Measurements from ENCODE around the gene SCUBE3.

SCUBE3 gene

GRCh38 chr6:35168461-35168861, 45.3 kb upstream of the SCUBE3 start:
- no peak for DNase-seq (ENCODE audit: low spot score)
- Histone ChIP-seq H3K27ac (no peak overlapping the region), H3K4me3 (no peak overlapping the region)
- TF ChIP-seq CTCF (IDR thresholded peaks at IDR 0.05), result no peak

GRCh38 chr6:35170166-35170565, 43.6 kb upstream of the SCUBE3 start:
- no peak for DNase-seq (ENCODE audit: low spot score)
- H3K4me3 ChIP-seq, result no peak overlapping the region
- no peak for TF ChIP-seq CTCF (IDR thresholded peaks at IDR 0.05)
- H3K27ac ChIP-seq, result no peak overlapping the region

- TF ChIP-seq CTCF (IDR thresholded peaks at IDR 0.05), result no peak
- no peak overlapping the region for H3K27ac ChIP-seq
- H3K4me3 ChIP-seq, result no peak overlapping the region
- no peak for DNase-seq (ENCODE audit: low spot score)
These were observed 42.9 kb upstream of the SCUBE3 start for GRCh38 chr6:35170891-35171290.

GRCh38 chr6:35173044-35173426, 40.7 kb upstream of the SCUBE3 start:
- Histone ChIP-seq H3K4me3 (no peak overlapping the region), H3K27ac (no peak overlapping the region)
- no peak for DNase-seq (ENCODE audit: low spot score)
- TF ChIP-seq CTCF (IDR thresholded peaks at IDR 0.05), result no peak

- TF ChIP-seq CTCF (IDR thresholded peaks at IDR 0.05), result no peak
- no peak for DNase-seq (ENCODE audit: low spot score)
- H3K4me3 ChIP-seq, result no peak overlapping the region
- H3K27ac ChIP-seq, result no peak overlapping the region
These were observed 40.2 kb upstream of the SCUBE3 start for GRCh38 chr6:35173427-35174087.

- Histone ChIP-seq H3K4me3 (no peak overlapping the region), H3K27ac (no peak overlapping the region)
- no peak for TF ChIP-seq CTCF (IDR thresholded peaks at IDR 0.05)
- no peak for DNase-seq (ENCODE audit: low spot score)
These were observed 39.7 kb upstream of the SCUBE3 start for GRCh38 chr6:35174088-35174434.

- Histone ChIP-seq H3K4me3 (no peak overlapping the region), H3K27ac (no peak overlapping the region)
- TF ChIP-seq CTCF (IDR thresholded peaks at IDR 0.05), result no peak
- DNase-seq (ENCODE audit: low spot score), result no peak
These were observed 39.3 kb upstream of the SCUBE3 start for GRCh38 chr6:35174501-35174900.

Measured in coronary artery (tissue), 2 donors.